GM19455 (cell line): ENCODE results near the gene KCNMB1.
"Not testable (repeated sequence)": the region's sequence is repeated elsewhere in the genome, so short reads cannot be mapped to it uniquely, and the experiment has no call there.

Source experiments
- ATAC-seq: cut with Tn5 transposase; IDR thresholded peaks from one replicate; pipeline ENCODE4 v1.9.1; 2021; ENCODE audit not compliant: unreplicated experiment

The KCNMB1 gene

DNA sequence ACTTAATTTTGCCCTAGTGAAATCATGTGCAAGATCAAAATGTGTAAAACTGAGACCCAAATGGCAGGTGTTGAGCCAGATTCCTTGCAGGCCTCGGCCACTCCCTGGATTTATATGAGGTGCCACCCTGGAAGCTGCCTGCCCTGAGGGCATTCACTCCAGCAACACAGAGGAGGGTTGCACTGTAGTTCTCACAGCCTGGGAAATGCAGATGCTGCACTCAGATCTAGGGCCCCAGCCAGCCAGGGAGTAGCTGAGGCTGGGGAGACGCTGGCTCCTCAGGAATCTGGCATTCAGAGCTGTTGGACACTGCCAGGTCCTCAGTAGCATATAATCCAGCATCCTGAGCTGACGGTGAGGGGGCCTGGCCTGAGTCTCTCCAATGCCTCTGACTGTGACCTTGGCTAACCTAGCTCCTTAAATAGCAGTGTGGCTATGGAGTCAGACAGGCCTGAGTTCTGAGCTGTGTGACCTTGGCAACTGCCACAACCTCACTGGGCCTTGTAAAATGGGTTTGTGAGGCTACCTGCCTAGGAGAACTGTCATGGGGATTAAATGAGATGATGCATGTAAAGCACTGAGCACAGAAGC lies 8.7 kb downstream of the KCNMB1 start:
- ATAC-seq: no peak

DNA sequence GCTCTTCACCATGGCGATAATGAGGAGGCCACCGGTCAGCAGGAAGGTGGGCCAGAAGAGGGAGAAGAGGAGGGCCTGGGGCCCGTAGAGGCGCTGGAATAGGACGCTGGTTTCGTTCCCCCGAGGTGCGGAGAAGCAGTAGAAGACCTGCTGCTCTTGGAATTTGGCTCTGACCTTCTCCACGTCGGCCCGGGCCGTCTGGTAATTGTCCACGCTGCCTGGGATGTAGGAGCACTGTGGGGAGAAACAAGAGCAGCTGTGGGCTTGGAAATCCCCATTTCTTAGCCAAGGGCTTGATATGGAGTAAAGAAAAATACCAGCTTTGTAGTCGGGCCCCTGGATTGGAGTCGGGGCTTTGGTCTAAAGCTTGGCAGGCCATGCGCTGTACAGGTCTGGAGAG lies 10.4 kb downstream of the KCNMB1 start:
- ATAC-seq: no peak

DNA sequence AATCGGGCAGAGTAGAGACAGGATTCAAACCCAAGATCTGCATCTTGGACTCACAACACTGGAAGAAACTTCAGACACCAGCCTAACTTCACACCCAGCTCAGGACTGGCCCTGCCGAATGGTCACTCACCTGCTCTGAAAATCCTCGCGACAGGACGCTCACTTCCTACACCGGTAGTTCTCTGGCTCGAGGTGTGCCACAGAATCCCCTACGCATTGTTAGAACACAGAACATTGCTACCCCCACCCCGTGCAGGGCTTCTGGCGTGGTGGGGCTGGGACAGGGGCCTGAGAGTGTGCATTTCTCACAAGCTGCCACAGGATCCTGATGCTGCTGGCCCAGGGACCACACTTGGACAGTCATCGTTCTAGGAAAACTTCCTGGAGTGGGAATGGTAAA lies 12.1 kb downstream of the KCNMB1 start:
- no peak for ATAC-seq

DNA sequence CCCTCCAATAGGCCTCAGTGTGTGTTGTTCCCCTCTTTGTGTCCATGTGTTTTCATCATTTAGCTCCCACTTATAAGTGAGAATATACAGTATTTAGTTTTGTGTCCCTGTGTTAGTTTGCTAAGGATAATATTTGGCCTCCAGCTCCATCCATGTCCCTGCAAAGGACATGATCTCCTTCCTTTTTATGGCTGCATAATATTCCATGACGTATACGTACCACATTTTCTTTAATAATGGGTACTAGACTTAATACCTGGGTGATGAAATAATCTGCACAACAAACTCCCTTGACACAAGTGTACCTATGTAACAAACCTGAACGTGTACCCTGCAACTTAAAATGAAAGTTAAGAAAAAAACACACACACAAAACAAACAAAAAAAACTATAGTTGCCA lies 12.6 kb downstream of the KCNMB1 start:
- ATAC-seq: not testable (repeated sequence)

DNA sequence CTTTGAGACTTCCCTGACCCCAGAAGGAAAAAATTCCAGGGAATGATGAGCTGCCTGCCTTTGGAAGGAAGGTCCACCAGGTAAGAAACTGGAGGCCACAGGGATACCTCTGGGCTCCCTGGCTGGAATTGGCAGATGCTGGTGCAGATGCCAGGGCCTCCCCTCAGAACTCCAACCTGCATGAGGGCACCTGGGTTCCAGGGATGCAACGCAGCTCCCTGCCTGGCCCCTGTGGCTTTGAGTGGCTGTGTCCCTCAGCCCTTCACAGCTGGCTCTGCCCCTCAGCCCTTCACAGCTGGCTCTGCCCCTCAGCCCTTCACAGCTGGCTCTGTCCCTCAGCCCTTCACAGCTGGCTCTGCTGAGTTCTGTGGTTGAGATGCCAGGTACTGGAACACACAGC lies 13.9 kb downstream of the KCNMB1 start:
- ATAC-seq: no peak

- ATAC-seq: no peak
Observed at GRCh38 chr5:170372971-170373370, 16.2 kb downstream of the KCNMB1 start.

GRCh38 chr5:170368586-170368985 lies 20.6 kb downstream of the KCNMB1 start:
- ATAC-seq: no peak

DNA sequence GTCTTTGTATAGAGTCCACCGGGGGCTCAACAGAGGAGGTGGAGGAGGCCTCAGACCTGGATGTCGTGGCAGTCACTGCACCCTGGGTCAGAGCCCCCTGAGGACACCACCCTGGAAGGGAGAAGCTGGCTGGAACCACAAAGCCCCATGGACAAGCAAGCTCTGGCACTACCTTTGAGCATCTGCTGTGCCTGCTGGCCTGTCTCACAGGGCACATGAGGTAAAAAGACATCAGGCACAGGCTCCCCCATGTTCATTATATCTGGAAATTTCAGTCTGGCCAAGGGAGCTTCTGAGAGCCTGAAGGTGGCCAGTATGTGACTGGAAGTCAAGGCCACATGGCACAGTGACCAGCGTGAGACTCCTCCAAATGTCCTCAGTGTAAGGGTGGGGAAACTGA lies 22.9 kb downstream of the KCNMB1 start:
- ATAC-seq: no peak

GRCh38 chr5:170365831-170366230 lies 23.3 kb downstream of the KCNMB1 start:
- ATAC-seq: no peak

- ATAC-seq: no peak
Observed at GRCh38 chr5:170365011-170365410, 24.2 kb downstream of the KCNMB1 start.

GRCh38 chr5:170363671-170364070 lies 25.5 kb downstream of the KCNMB1 start:
- ATAC-seq: no peak

DNA sequence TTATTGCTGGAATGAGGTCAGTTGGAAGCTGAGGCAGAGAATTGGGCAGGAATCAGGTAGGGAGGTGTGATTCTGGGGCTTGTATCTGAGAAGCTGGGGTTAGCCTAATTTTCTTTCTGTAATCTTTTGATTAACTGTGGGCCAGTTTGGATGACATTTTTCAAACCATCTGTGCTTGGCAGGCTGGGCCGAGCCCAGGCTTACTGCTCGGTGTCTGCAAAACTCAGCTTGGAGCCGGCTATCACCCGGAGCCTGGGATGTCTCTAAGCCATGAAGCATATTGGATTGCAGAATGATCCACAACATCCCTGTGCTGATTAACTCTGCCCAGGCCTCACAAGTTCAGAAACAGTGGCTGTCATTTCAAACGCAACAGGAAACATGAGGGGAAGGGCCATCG lies 26.5 kb downstream of the KCNMB1 start:
- no peak for ATAC-seq

- no peak for ATAC-seq
Observed at GRCh38 chr5:170362102-170362501, 27.1 kb downstream of the KCNMB1 start.

DNA sequence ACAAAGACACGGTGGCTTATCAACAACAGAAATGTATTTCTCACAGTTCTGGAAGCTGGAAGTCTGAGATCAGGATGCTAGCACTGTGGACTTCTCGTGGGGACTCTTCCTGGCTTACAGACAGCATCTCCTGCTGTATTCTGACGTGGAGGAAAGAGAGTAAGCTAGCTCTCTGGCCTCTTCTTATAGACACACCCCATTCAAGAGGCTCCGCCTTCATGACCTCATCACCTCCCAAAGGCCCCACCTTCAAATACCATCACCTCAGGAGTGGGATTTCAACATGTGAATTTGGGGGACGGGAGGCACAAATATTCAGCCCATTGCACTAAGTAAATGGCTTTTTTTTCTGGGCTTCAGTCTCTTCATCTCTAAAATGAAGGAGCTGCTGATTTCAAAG lies 27.6 kb downstream of the KCNMB1 start:
- ATAC-seq: no peak

- no peak for ATAC-seq
Observed at GRCh38 chr5:170361116-170361515, 28.1 kb downstream of the KCNMB1 start.

DNA sequence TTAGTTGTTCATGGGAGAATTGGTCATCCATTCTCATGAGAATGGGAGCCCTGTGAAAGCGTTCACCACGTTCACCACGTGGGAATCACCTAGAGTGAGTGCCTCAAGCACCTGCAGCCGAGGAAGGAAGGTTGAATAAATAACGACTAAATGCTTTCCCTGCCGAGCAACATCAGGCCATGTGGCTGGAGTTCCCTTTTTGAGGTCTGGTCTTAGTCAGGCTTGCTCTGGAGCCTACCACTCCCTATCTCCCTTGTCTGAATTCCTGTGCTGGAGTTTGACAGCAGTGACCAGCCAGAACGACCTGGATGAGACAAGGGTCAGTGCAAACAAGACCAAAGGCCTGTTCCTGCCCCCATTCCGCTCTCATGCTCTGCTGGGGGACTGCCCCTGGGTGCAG lies 28.5 kb downstream of the KCNMB1 start:
- ATAC-seq: no peak

DNA sequence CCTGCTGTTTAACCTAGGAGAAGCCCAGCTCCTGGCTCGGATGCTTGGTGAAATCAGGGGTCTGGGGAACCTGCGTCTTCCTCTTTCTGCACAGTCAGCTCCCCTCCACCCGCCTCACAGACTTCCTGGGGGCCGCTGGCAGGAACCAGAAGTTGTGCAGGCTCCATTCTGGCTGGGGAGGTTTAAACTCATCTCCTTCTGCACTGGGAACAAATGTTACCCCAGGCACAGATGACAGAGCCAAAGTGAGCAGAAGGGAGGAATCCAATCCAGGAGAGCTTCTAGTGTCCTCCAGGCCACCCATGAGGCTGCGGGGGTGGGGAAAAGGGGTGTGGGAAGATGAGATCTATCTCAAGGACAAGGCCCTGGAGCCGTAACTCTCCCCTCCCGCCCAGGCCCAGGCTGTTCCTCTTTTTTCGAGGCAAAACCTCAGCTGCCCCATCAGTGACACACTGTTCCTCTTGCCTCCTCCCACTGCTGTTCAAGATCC lies 31.2 kb downstream of the KCNMB1 start:
- ATAC-seq: no peak

GRCh38 chr5:170355601-170356098 lies 33.5 kb downstream of the KCNMB1 start:
- no peak for ATAC-seq

- no peak for ATAC-seq
Observed at GRCh38 chr5:170353961-170354360, 35.2 kb downstream of the KCNMB1 start.

DNA sequence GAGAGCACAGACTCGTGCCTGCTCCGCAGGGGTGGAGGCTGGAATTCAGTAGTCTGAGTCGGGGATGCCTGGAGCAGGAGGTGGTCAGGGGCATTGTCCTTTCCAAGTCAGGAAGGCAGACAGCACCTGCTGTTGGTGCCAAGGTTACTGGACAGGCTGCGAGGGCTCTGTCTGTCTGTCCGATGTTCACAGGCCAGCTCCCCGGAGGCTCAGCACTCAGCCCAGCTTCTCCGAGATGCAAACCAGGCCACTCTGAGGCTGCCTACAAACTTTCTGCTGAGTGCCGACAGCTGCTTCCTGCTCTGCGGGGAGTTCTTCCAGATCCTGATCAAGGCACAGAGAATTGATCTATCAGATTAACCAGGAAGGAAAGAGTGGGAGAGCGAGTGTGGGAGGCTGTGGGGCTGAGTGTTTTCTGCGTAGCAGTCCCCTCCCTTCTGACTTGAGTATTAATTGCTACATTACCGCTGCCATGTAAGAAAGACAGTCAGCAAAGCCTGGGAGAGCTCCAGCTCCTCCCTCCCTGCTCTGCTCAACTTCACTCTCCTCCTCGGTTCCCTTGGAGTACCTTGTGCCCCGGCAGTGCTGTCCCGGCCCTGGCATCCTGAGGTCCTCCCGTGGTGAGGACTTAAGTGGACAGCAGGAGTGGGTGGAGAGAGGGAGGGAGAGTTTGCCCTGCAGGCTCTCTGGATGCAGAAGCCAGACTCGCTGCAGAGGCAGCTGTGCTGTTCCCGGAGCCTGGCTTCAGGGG lies 36.0 kb downstream of the KCNMB1 start:
- no peak for ATAC-seq

- ATAC-seq: no peak
Observed at GRCh38 chr5:170348137-170348633, 41.0 kb downstream of the KCNMB1 start.

GRCh38 chr5:170347022-170347567 lies 42.1 kb downstream of the KCNMB1 start:
- no peak for ATAC-seq
